ENCODE measurements around the gene RPL6.
"Not testable (repeated sequence)": the region's sequence is repeated elsewhere in the genome, so short reads cannot be mapped to it uniquely, and the experiment has no call there.

RPL6 gene

GRCh38 chr12:112446008-112446725 lies 36.8 kb upstream of the RPL6 start:
- TF ChIP-seq, protein P1, sequence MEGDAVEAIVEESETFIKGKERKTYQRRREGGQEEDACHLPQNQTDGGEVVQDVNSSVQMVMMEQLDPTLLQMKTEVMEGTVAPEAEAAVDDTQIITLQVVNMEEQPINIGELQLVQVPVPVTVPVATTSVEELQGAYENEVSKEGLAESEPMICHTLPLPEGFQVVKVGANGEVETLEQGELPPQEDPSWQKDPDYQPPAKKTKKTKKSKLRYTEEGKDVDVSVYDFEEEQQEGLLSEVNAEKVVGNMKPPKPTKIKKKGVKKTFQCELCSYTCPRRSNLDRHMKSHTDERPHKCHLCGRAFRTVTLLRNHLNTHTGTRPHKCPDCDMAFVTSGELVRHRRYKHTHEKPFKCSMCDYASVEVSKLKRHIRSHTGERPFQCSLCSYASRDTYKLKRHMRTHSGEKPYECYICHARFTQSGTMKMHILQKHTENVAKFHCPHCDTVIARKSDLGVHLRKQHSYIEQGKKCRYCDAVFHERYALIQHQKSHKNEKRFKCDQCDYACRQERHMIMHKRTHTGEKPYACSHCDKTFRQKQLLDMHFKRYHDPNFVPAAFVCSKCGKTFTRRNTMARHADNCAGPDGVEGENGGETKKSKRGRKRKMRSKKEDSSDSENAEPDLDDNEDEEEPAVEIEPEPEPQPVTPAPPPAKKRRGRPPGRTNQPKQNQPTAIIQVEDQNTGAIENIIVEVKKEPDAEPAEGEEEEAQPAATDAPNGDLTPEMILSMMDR (conservative IDR thresholded peaks at IDR 0.05; ENCODE audit: control insufficient read depth, insufficient read depth, low read depth, low read length) = no peak
- DNase-seq (ENCODE audit: low read depth) = no peak
- H3K4me3 ChIP-seq (ENCODE audit: control insufficient read depth, low read depth, low read length) = no peak overlapping the region

DNA sequence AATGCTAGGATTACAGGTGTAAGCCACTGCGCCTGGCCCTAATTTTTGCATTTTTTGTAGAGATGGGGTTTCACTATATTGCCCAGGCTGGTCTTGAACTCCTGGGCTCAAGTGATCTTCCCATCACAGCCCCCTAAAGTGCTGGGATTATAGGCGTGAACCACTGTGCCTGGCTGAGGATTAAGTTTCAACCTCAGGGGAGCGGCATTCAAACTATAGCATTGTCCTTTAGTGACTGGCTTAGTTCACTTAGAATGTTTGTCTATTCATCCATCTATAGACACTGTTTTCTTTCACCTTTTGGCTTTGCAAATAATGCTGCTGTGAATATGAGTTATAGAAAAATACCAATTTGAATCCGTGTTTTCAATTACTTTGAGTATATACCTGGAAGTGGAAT lies 34.5 kb upstream of the RPL6 start:
- no peak for DNase-seq (ENCODE audit: low read depth)
- TF ChIP-seq, protein P1 (conservative IDR thresholded peaks at IDR 0.05; ENCODE audit: control insufficient read depth, insufficient read depth, low read depth, low read length) = no peak
- H3K4me3 ChIP-seq (ENCODE audit: control insufficient read depth, low read depth, low read length) = no peak overlapping the region

DNA sequence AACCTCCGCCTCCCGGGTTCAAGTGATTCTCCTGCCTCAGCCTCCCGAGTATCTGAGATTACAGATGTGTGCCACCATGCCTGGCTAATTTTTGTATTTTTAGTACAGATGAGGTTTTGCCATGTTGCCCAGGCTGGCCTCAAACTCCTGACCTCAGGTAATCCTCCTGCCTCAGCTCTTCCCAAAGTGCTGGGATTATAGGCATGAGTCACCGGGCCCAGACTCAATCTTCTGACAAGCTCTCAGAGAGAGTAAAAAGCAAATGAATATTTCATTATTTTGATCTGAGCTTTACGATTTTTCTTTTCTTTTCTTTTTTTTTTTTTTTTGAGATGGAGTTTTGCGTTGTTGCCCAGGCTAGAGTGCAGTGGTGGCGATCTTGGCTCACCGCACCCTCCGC lies 31.2 kb upstream of the RPL6 start:
- H3K4me3 ChIP-seq (ENCODE audit: control insufficient read depth, low read depth, low read length); DNase-seq (ENCODE audit: low read depth): not testable (repeated sequence)

- DNase-seq (ENCODE audit: low read depth) = no peak
- no peak overlapping the region for H3K4me3 ChIP-seq (ENCODE audit: control insufficient read depth, low read depth, low read length)
- TF ChIP-seq, protein P1 (conservative IDR thresholded peaks at IDR 0.05; ENCODE audit: control insufficient read depth, insufficient read depth, low read depth, low read length) = no peak
Measured at GRCh38 chr12:112439769-112440168, 30.4 kb upstream of the RPL6 start.

DNA sequence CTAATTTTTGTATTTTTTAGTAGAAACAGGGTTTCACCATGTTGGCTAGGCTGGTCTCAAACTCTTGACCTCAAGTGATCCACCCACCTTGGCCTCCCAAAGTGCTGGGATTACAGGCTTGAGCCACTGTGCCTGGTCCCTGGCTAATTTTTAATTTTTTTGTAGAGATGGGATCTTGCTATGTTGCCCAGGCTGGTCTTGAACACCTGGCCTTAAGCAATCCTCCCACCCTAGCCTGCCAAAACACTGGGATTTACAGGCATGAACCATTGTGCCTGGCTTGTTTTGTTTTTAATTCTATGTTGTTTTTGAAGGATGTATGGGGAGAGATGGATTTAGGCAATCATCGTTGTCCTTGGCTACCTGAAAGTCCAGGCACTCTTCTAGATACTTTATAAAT lies 29.2 kb upstream of the RPL6 start:
- H3K4me3 ChIP-seq (ENCODE audit: control insufficient read depth, low read depth, low read length); DNase-seq (ENCODE audit: low read depth): not testable (repeated sequence)

DNA sequence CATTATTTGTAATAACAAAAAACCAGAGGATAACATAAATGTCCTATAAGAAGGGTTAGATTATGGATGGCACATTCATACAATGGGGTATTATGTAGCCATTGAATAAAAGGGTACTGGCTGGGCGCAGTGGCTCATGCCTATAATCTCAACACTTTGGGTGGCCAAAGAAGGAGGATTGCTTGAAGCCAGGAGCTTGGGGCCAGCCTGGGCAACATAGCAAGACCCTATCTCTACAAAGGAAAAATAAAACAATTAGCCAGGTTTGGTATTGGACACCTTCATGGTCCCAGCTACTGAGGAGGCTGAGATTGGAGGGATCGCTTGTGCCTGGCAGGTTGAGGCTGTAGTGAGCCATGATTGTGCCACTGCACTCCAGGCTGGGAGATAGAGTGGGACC lies 24.1 kb upstream of the RPL6 start:
- DNase-seq (ENCODE audit: low read depth) = no peak
- no peak overlapping the region for H3K4me3 ChIP-seq (ENCODE audit: control insufficient read depth, low read depth, low read length)
- TF ChIP-seq, protein P1 (conservative IDR thresholded peaks at IDR 0.05; ENCODE audit: control insufficient read depth, insufficient read depth, low read depth, low read length) = no peak

DNA sequence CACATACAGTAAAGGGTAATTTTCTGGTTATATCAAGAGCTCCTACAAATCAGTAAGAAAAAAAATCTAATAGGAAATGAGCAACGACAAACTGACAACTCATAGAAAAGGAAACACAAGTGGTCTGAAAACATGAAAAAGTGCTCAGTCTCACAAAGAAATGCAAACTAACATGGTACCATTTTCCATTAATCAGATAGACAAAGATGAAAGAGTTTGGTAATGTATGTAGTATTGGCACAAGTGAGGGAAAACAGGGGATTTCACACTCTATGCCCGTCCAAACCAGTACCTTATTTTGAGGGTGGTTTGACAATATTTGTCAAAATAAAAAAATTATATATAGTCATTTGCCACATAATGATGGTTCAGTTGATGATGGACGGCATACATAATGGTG lies 22.6 kb upstream of the RPL6 start:
- TF ChIP-seq, protein P1 (conservative IDR thresholded peaks at IDR 0.05; ENCODE audit: control insufficient read depth, insufficient read depth, low read depth, low read length) = no peak
- DNase-seq (ENCODE audit: low read depth) = no peak
- no peak overlapping the region for H3K4me3 ChIP-seq (ENCODE audit: control insufficient read depth, low read depth, low read length)

DNA sequence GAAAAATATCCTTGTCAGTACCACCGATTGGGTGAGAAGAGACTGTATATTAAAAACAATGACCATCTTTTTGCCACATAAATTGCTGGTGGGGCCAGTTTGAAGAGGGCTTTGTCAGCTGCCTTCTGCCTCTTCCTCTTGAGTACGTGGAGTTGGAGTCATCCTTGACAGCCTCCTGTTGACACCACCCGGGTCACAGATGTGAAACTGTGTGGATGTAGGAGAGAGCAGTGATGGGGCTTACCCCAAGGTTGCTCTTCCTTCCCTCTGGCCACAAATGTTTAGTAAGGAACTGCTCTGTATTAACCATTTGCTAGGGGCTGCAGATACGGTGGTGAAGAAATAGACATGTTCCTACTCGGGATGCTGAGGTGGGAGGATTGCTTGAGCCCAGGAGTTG lies 21.5 kb upstream of the RPL6 start:
- no peak overlapping the region for H3K4me3 ChIP-seq (ENCODE audit: control insufficient read depth, low read depth, low read length)
- DNase-seq (ENCODE audit: low read depth) = no peak
- TF ChIP-seq, protein P1 (conservative IDR thresholded peaks at IDR 0.05; ENCODE audit: control insufficient read depth, insufficient read depth, low read depth, low read length) = no peak

All from fibroblast of mammary gland (primary cell).